DND-41 (cell line): ENCODE results near the gene TFCP2.

Source experiments
- CTCF ChIP-seq: IDR thresholded peaks from 2 replicates; pipeline ENCODE4 v1.5.1; 2012; ENCODE audit warnings: borderline replicate concordance, low read length, moderate library complexity, mild to moderate bottlenecking; ENCODE audit not compliant: poor library complexity, severe bottlenecking; ENCODE audit errors: extremely low read depth
- EZH2 ChIP-seq: IDR thresholded peaks from 3 replicates; pipeline ENCODE4 v1.6.1; 2012; ENCODE audit warnings: borderline replicate concordance, low read depth, mild to moderate bottlenecking, moderate library complexity, low read length, inconsistent platforms; ENCODE audit not compliant: severe bottlenecking

- no peak for TF ChIP-seq CTCF
- TF ChIP-seq EZH2 = no peak
Observed at GRCh38 chr12:51098611-51099010, 74.3 kb downstream of the TFCP2 start.
